Daoy (cell line): ENCODE data around the gene MFAP1. TPM values are rescaled to one million over a fixed set of nuclear protein-coding genes. Genes with fewer than 3 reads are reported as not detected.
"Not testable (repeated sequence)": the region's sequence is repeated elsewhere in the genome, so short reads cannot be mapped to it uniquely, and the experiment has no call there.

Experiments
- DNase-seq: peaks from one replicate; pipeline ENCODE4 v3.0.0-alpha.2; 2015; ENCODE audit warnings: low read depth
- total RNA-seq: library from RNA; depleted of rRNA; stranded (reverse); fragments of >200 nt; shearing (Covaris generic); gene quantifications from 2 replicates; pipeline ENCODE4 v1.2.3, GENCODE V29; 2014; rRNA removed

Gene MFAP1, protein sequence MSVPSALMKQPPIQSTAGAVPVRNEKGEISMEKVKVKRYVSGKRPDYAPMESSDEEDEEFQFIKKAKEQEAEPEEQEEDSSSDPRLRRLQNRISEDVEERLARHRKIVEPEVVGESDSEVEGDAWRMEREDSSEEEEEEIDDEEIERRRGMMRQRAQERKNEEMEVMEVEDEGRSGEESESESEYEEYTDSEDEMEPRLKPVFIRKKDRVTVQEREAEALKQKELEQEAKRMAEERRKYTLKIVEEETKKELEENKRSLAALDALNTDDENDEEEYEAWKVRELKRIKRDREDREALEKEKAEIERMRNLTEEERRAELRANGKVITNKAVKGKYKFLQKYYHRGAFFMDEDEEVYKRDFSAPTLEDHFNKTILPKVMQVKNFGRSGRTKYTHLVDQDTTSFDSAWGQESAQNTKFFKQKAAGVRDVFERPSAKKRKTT
- total RNA-seq: 37.6 and 43.4 TPM in 2 replicates

DNA sequence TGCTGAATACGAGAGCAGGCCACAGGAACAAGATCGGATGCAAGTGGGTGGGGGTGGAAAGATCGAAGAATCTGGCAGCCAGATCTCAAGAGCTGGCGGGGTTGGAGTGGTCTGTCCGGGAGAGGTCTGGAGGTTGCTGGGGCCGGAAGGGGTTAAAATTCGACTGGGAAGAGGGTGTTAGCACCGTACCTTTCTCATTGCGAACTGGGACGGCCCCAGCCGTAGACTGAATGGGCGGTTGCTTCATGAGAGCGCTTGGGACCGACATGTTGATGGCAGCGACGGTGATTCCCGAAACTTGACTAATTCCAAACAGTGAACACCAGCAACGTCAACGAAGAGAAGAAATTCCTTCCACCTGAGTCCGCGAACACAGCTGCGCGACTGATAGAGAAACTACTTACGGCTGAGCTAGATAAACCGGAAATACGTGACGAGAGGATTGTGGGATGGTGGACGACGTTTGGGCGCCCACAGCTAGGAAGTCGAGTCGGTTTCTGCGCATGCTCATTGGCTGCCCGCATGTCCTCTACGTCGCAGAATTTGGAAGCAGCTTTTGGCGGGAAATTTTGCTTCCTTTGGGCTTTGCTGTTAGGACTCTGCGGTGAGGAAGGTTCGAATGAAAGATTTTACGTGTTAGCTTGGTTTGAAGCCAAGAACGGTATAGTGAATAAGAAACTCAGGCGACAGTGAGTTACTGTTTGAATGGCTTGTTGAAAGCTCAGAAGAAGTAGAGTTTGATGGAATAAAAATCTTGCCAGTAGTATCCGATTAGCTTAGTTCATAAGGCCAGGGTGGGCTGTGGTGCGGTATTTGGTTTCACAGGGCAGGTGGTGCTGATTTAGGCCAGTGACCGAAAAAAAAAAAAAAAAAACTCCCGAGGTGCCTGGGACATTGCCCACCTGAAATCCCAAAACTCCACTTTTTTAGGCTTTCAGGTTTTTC is at the start of gene MFAP1:
TSS of gene MFAP1 (minus strand) at position 389 of the 945 bp plus-strand sequence. CDS start at position 268, 121 bp downstream.
- peak; percentile 96 for DNase-seq

GRCh38 chr15:43873651-43874050 is 49.2 kb upstream of the MFAP1 start:
- DNase-seq: no peak

- DNase-seq: peak; percentile 54
These were observed 48.0 kb upstream of the MFAP1 start for GRCh38 chr15:43872416-43873020.

DNA sequence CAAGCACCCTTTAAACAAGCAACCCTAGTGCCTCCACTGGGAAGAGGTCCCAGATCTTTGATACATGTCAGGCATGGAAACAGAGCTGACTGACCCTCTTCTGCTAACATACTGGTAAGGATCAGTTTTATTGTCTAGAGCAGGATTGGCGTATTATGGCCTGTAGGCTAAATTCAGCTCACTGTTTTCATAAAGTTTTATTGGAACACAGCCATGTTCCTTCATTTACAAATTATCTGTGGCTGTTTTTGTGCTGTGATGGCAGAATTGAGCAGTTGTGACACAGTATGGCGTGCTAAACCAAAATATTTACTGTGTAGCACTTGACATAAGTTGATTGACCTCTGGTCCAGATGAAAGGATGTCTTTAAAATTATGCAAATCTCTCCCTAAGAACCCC is 47.3 kb upstream of the MFAP1 start:
- no peak for DNase-seq

DNA sequence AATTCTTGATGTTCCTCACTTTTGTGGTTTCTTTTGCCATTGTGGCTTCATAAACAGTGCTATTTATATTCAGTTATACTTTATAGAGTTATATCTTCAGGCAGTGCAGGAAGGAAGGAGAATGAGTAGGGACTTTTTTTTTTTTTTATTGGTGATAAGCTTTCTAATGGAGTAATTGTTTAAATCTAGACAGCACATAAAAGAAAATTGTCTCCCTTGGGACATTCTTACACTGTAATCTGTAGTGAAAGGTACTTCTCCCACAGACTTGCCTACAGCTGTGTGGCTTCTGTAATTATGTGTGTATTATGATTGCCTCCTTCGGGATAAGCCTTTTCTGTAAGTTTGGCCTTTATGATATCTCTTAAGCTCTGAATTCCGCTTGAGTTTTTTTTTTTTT is 43.9 kb upstream of the MFAP1 start:
- DNase-seq: no peak

DNA sequence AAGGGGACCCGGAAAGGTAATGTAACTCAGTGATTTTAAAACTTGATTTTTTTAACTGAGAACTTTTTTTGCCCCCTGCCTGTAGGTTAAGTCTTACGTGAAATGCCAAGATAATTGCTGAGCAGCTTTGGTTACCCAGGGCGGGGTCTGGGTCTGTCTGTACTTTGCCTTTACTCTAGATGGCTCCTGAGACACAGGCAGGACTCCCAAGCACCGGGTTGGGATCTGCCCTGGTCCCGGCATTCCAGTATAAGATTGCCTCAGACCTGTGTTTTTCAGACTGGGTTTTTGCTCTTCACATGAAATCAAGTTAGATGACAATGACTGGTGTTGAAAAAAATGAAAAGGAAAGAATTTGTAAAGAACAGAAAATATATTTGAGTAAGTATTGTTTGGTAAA is 42.6 kb upstream of the MFAP1 start:
- no peak for DNase-seq

DNA sequence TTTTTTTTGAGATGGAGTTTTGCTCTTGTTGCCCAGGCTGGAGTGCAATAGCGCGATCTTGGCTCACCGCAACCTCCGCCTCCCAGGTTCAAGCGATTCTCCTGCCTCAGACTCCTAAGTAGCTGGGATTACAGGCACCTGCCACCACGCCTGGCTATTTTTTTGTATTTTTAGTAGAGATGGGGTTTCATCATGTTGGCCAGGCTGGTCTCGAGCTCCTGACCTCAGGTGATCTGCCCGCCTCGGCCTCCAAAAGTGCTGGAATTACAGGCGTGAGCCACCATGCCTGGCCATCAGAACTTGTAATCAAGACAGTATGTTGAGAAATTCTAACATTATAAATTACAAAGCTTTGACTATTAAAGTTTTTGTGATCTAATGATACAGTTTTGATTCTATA is 42.1 kb upstream of the MFAP1 start:
- not testable (repeated sequence) for DNase-seq

GRCh38 chr15:43859546-43859945 is 35.1 kb upstream of the MFAP1 start:
- no peak for DNase-seq

DNA sequence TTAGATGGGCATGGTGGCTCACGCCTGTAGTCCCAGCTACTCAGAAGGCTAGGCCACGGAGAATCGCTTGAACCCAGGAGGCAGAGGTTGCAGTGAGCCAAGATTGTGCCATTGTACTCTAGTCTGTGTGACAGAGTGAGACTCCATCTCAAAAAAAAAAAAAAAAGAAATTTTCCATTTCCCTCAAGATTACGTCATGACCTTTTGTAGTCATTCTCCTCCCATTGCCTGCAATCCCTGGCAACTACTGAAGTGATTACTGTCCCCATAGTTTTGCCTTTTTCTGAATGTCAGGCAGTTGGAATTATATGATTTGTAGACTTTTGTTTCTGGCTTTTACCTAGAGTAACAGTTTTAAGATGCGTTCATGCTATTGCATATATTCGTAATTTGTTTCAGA is 30.3 kb upstream of the MFAP1 start:
- DNase-seq: no peak

- DNase-seq: no peak
These were observed 28.1 kb upstream of the MFAP1 start for GRCh38 chr15:43852607-43853006.

DNA sequence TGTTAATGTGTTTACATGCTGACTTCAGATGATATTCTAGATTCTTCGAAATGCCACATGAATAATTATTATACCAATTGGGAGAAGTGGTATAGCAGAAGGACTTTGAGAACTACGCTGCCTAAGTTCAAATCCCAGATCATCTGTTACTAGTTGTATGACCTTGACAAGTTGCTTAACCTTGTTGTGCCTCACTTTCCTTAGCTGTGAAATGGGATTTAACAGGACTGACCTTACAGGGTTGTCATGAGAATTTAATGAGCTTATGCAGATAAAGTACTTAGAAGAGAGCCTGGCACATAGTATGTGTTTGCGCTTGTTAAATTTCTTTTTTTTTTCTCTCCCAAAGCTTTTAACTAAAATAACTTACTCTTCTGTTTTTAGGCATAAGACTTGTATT is 26.8 kb upstream of the MFAP1 start:
- DNase-seq: no peak

DNA sequence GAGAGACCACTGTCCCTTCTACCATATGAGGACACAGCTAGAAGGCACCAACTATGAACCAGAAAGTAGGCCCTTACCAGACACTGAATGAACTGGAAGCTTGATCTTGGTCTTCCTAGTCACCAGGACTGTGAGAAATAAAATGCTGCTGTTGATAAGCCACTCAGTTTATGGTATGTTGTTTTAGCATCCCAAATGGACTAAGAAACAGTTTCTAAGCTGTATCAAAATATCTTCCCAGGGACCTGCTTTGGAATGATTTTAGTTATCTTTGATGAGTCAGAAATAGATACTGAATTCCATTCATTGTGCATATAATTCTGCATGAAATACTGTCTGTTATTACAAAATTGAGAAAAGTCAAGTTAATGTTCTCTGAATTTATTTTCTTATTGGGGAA is 20.9 kb upstream of the MFAP1 start:
- no peak for DNase-seq

DNA sequence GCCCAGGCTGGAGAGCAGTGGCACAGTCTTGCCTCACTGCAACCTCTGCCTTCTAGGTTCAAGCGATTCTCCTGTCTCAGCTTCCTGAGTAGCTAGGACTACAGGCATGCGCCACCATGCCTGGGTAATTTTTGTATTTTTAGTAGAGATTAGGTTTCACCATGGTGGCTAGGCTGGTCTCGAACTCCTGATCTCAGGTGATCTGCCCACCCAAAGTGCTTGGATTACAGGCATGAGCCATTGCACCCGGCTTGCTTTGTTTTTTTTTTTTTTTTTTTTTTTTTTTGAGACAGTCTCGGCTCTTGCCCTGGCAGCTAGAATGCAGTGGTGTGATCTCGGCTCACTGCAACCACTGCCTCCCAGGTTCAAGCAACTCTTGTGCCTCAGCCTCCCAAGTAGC is 8.0 kb upstream of the MFAP1 start:
- not testable (repeated sequence) for DNase-seq

GRCh38 chr15:43831519-43832052 is 7.1 kb upstream of the MFAP1 start:
- DNase-seq: not testable (repeated sequence)

DNA sequence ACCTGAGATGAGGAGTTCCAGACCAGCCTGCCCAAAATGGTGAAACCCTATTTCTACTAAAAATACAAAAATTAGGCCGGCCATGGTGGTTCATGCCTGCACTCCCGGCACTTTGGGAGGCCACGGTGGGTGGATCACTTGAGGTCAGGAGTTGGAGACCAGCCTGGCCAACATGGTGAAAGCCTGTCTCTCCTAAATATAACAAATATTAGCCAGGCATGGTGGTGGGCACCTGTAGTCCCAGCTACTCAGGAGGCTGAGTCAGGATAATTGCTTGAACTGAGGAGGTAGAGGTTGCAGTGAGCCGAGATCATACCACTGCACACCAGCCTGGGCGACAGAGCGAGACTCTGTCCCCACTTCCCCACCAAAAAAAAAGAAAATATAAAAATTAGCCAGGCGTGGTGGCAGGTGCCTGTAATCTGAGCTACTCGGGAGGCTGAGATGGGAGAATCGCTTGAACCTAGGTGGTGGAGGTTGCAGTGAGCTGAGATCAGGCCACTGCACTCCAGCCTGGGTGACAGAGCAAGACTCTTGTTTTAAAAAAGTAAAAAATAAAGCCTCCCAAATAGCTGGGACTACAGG is 6.3 kb upstream of the MFAP1 start:
- DNase-seq: not testable (repeated sequence)

- not testable (repeated sequence) for DNase-seq
These were observed 5.6 kb upstream of the MFAP1 start for GRCh38 chr15:43829951-43830540.

- DNase-seq: no peak
These were observed 3.7 kb upstream of the MFAP1 start for GRCh38 chr15:43828061-43828657.

DNA sequence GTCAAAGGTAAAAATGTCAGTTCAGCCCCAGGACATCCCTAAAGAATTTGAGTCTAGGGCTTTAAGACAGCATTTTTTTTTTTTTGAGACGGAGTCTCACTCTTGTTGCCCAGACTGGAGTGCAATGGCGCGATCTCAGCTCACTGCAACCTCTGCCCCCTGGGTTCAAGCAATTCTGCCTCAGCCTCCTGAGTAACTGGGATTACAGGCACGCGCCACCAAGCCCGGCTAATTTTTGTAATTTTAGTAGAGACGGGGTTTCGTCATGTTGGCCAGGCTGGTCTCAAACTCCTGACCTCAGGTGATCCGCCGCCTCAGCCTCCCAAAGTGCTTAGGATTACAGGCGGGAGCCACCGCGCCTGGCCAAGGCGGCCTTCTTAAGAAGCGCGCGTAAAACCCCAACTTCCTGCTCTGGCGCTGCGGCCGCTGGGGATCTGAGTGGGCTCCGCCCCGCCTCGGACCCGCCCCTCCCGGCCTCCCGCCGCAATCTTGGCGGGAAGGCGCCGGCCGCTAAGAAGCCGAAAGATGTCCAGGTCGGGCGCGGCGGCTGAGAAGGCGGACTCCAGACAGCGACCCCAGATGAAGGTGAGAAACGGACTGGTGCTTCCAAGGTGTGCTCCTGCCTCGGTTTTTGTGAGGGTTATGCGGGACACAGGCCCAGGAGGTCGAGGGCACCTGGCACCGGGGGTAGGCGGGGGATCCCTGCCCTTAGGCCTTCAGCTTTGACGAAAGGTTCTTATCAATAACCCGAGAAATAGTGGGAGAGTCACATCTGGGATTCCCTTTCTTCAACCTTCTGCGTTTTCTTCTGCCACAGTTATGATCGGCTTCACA is 2.2 kb upstream of the MFAP1 start, which contains the start of gene WDR76:
TSS of gene WDR76 (plus strand) at position 495 of the 834 bp plus-strand sequence. CDS start at position 526, 31 bp downstream.
- DNase-seq: peak; percentile 92

GRCh38 chr15:43826029-43826507 is 1.6 kb upstream of the MFAP1 start:
- DNase-seq: no peak
